ENCODE measurements around the gene E4F1. TPM values are rescaled to one million over a fixed set of nuclear protein-coding genes. Genes with fewer than 3 reads are reported as not detected.
A peak's percentile ranks its signal among the peaks of the same experiment; 100 is the strongest.

The E4F1 gene
- total and polyA plus RNA-seq, 2 experiments from 2014 or later = 15.5 to 19.7 TPM

- DNase-seq (ENCODE audit: low spot score) = no peak
- H2AFZ ChIP-seq = no peak overlapping the region
- no peak overlapping the region for H3K27ac ChIP-seq
- H3K4me2 ChIP-seq = peak overlapping the region; percentile 23
- peaks cover 13% of the 10 kb centered on the region for H3K4me1 ChIP-seq (ENCODE audit: insufficient read depth)
- H3K79me2 ChIP-seq = peaks cover 40% of the 10 kb centered on the region
- H3K36me3 ChIP-seq (replicated peaks; ENCODE audit: insufficient read depth, low read depth) = no peaks in the 10 kb centered on the region
- peaks cover 17% of the 10 kb centered on the region for H4K20me1 ChIP-seq (ENCODE audit: insufficient read depth, poor library complexity, severe bottlenecking)
- no peaks in the 10 kb centered on the region for H3K9me2 ChIP-seq (replicated peaks; ENCODE audit: insufficient read depth)
- no peaks in the 10 kb centered on the region for H3K27me3 ChIP-seq
- 66% methylated on average over 9 of the region's 9 CpGs for WGBS (ENCODE audit: low lambda C conversion rate, missing lambda C conversion rate)
- TF ChIP-seq CTCF (IDR thresholded peaks at IDR 0.05; ENCODE audit: poor library complexity) (no peak), EZH2 (IDR thresholded peaks at IDR 0.05; ENCODE audit: borderline replicate concordance) (no peak), EZH2phosphoT487 (IDR thresholded peaks at IDR 0.05; ENCODE audit: low read depth, severe bottlenecking, unreplicated experiment) (no peak)
- no peak overlapping the region for H3K4me3 ChIP-seq
- no peaks in the 10 kb centered on the region for H3K9me3 ChIP-seq (ENCODE audit: low read depth)
These were observed 2.9 kb downstream of the E4F1 start for GRCh38 chr16:2226245-2226793.

DNA sequence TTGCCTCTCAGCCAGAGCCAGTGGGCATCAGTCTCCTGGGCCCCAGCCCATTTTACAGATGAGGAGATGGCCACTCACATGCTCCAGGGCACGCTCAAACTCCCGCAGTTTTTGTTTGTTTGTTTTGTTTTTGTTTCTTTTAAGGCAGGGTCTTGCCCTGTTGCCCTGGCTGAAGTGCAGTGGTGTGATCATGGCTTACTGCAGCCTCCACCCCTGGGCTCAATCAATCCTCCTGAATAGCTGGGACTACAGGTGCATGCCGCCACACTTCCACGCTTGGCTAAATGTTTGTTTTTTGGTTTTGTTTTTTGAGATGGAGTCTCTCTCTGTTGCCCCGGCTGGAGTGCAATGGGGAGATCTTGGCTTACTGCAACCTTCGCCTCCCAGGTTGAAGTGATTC, 3.5 kb downstream of the E4F1 start:
- no peak overlapping the region for H3K27ac ChIP-seq
- H3K9me2 ChIP-seq (replicated peaks; ENCODE audit: insufficient read depth) = no peaks in the 10 kb centered on the region
- no peaks in the 10 kb centered on the region for H3K27me3 ChIP-seq
- WGBS (ENCODE audit: low lambda C conversion rate, missing lambda C conversion rate) = 90% methylated on average over 6 of the region's 6 CpGs
- peaks cover 17% of the 10 kb centered on the region for H4K20me1 ChIP-seq (ENCODE audit: insufficient read depth, poor library complexity, severe bottlenecking)
- no peak overlapping the region for H3K4me3 ChIP-seq
- H3K79me2 ChIP-seq = peaks cover 40% of the 10 kb centered on the region
- TF ChIP-seq CTCF (IDR thresholded peaks at IDR 0.05; ENCODE audit: poor library complexity) = no peak
- TF ChIP-seq EZH2 (IDR thresholded peaks at IDR 0.05; ENCODE audit: borderline replicate concordance) = no peak
- TF ChIP-seq EZH2phosphoT487 (IDR thresholded peaks at IDR 0.05; ENCODE audit: low read depth, severe bottlenecking, unreplicated experiment) = no peak
- no peak overlapping the region for H2AFZ ChIP-seq
- H3K4me2 ChIP-seq = no peak overlapping the region
- peaks cover 13% of the 10 kb centered on the region for H3K4me1 ChIP-seq (ENCODE audit: insufficient read depth)
- H3K9me3 ChIP-seq (ENCODE audit: low read depth) = no peaks in the 10 kb centered on the region
- no peaks in the 10 kb centered on the region for H3K36me3 ChIP-seq (replicated peaks; ENCODE audit: insufficient read depth, low read depth)
- no peak for DNase-seq (ENCODE audit: low spot score)

- Histone ChIP-seq H3K9me2 (replicated peaks; ENCODE audit: insufficient read depth) (no peaks in the 10 kb centered on the region), H3K27ac (no peak overlapping the region), H2AFZ (no peak overlapping the region), H3K4me1 (ENCODE audit: insufficient read depth) (peaks cover 13% of the 10 kb centered on the region), H3K9me3 (ENCODE audit: low read depth) (no peaks in the 10 kb centered on the region), H3K36me3 (replicated peaks; ENCODE audit: insufficient read depth, low read depth) (no peaks in the 10 kb centered on the region), H4K20me1 (ENCODE audit: insufficient read depth, poor library complexity, severe bottlenecking) (peaks cover 17% of the 10 kb centered on the region), H3K4me2 (no peak overlapping the region), H3K79me2 (peaks cover 40% of the 10 kb centered on the region), H3K4me3 (no peak overlapping the region), H3K27me3 (no peaks in the 10 kb centered on the region)
- no peak for TF ChIP-seq EZH2 (IDR thresholded peaks at IDR 0.05; ENCODE audit: borderline replicate concordance)
- TF ChIP-seq CTCF (IDR thresholded peaks at IDR 0.05; ENCODE audit: poor library complexity) = no peak
- TF ChIP-seq EZH2phosphoT487 (IDR thresholded peaks at IDR 0.05; ENCODE audit: low read depth, severe bottlenecking, unreplicated experiment) = no peak
- 86% methylated on average over 20 of the region's 25 CpGs for WGBS (ENCODE audit: low lambda C conversion rate, missing lambda C conversion rate)
- no peak for DNase-seq (ENCODE audit: low spot score)
These were observed 4.9 kb downstream of the E4F1 start for GRCh38 chr16:2228161-2228824.
